NCI-H526 (cell line): ENCODE data around the gene MAGEC1.
"Not testable (repeated sequence)": the region's sequence is repeated elsewhere in the genome, so short reads cannot be mapped to it uniquely, and the experiment has no call there.

ENCODE experiments used
- DNase-seq, 2 experiments: peaks; one replicate each; lab custom pipeline; 2025; lab: John Stamatoyannopoulos, UW

Gene MAGEC1, protein sequence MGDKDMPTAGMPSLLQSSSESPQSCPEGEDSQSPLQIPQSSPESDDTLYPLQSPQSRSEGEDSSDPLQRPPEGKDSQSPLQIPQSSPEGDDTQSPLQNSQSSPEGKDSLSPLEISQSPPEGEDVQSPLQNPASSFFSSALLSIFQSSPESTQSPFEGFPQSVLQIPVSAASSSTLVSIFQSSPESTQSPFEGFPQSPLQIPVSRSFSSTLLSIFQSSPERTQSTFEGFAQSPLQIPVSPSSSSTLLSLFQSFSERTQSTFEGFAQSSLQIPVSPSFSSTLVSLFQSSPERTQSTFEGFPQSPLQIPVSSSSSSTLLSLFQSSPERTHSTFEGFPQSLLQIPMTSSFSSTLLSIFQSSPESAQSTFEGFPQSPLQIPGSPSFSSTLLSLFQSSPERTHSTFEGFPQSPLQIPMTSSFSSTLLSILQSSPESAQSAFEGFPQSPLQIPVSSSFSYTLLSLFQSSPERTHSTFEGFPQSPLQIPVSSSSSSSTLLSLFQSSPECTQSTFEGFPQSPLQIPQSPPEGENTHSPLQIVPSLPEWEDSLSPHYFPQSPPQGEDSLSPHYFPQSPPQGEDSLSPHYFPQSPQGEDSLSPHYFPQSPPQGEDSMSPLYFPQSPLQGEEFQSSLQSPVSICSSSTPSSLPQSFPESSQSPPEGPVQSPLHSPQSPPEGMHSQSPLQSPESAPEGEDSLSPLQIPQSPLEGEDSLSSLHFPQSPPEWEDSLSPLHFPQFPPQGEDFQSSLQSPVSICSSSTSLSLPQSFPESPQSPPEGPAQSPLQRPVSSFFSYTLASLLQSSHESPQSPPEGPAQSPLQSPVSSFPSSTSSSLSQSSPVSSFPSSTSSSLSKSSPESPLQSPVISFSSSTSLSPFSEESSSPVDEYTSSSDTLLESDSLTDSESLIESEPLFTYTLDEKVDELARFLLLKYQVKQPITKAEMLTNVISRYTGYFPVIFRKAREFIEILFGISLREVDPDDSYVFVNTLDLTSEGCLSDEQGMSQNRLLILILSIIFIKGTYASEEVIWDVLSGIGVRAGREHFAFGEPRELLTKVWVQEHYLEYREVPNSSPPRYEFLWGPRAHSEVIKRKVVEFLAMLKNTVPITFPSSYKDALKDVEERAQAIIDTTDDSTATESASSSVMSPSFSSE

DNA sequence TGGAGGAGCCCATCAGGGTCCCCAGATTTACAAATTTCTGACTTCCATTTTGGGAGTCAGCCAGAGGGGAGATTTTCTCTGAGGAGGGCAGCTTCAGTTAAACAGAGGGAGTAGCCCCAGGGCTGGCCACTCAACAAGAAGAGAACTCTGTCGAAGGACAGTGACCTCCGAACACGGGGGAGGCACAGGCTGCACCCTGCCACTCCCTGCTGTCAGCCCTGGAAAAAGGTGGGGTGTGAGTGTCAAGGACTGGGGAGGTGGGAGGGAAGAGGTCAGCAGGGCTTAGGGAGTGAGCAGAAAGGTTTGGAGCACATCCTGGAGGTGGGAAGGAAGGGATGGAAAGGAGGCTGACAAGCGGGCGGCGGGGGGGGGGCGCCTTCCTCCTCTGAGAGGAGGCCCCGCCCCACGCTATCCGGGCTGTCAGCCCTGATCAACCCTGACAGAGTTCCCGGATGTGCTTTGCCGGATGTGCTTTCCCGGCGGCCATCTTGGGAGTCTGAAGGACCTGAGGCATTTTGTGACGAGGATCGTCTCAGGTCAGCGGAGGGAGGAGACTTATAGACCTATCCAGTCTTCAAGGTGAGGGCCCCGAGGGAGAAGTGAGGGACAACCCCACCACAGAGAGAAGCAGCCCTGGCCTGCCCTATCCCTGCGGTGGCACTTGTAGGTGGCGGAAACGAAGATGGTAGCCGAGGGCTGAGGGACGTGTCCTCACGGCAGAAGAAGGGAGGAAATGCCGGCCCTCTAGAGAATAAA, at the start of gene MAGEC1:
MAGEC1 (plus strand) TSS at position 495 of the 756 bp plus-strand sequence. CDS start 1,179 bp downstream, outside the sequence.
- DNase-seq: no peak

DNA sequence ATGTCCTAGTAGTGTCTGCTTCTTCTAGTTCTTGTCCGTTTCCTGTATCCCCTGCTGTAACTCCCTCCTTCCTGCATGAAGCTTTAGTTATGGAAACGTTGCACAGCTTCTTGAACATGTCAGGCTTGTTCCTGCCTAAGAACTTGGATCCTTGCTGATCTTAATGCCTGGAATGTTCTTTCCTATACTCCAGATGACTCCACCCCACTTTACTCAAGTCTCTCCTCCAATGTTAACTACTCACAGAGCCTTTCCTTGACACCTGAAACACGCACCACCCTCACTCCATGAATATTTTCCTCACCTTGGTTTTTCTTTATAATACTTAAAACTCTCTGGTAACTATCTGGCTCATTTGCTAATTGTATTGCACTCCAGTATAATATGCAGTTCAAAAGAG, 46.2 kb upstream of the MAGEC1 start:
- DNase-seq: no peak

DNA sequence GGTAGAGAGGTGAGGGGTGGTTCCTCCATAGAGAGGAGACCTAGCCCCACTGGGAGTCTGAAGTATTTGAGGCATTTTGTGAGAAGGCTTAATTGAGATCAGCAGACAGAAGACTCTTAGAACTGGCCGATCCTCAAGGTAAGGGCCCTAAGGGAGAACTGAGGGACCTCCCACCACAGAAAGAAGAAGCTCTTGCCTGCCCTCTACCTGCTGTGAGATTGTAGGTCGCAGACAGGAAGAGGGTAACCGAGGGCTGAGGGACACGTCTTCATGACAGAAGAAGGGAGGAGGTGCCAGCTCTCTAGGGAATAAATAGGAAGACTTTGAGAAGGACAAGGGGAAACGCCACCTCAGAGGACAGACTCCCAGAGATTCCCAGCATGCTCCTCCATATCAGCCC, 24.1 kb upstream of the MAGEC1 start:
- no peak for DNase-seq

DNA sequence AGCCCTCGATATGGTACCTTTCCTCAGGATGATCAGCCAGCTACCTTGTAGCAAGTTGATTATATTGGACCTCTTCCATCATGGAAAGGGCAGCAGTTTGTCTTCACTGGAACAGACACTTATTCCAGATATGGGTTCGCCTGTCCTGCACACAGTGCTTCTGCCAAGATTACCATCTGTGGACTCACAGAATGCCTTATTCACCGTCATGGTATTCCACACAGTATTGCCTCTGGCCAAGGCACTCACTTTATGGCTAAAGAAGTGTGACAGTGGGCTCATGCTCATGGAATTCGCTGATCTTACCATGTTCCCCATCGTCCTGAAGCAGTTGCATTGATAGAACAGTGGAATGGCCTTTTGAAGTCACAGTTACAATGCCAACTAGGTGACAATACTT, 14.9 kb upstream of the MAGEC1 start:
- not testable (repeated sequence) for DNase-seq

DNA sequence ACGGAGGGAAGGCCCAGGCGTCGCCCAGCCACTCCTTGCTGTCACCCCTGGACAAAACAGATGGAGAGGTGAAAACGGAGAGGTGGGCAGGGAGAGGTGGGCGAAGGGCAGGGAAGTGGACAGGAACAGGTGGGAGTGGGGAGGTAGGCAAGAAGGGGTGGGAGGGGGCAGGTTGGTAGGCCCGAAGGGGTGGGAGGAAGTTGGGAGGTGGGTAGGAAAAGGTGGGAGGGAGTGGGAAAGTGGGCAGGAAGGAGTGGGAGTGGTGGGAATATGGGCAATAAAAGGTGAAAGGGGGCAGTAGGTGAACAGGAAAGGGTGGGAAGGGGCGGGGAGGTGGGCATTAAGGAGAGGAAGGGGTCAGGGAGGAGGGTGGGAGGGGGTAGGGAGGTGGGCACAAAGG, 9.0 kb upstream of the MAGEC1 start:
- DNase-seq: no peak

DNA sequence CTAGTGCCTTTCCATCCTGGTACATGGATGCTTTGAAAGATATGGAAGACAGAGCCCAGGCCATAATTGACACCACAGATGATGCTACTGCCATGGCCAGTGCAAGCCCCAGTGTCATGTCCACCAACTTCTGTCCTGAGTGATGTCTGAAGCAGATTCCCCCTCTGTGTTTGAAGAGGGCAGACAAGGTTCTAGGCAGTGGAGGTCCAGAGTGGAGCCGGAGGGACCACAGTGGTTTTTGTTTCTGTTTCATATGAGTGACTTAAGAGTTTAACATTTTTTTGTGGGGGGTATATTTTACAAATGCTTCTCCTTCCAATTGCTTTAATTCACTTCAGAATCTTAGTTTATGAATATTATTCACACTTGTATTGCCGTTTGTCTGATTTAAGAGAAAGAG, 6.0 kb upstream of the MAGEC1 start:
- no peak for DNase-seq

DNA sequence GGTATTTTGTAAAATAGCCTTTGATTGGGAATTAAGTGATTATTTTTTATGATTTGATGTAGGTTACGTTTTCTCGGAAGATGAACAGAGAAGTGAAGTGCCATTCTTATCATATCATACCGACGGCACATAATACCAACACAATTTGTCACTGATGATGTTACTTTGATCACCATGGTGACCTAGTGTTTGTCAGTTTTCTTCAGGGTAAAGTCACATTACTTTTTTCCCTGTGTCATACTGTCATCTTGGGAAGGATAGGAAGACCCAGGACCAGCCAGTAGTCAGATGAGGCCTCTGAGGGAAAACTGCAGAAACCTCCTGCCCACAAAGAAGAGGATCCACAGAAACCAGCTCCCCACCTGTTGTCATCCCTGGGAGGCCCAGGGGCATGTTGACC, 1.3 kb upstream of the MAGEC1 start:
- no peak for DNase-seq

DNA sequence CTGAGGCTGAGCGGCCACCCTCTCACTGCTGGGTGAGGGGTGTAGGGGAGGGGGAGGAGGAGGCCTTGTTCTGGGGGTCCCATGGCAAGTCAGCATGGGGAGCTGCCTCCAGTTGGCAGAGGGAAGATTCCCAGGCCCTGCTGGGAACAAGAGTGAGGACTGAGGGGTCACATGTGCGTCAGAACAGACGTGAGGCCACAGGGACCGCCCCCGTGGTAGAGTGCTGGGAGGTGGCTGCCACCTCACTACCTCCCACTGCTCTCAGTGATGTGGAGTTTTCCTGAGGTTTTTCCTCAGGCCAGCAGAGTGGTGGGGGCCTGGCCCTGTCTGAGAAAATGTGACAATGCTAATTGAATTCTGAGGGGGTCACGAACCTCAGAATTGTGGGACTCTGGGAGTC, 568 bp downstream of the MAGEC1 start:
- DNase-seq: no peak

DNA sequence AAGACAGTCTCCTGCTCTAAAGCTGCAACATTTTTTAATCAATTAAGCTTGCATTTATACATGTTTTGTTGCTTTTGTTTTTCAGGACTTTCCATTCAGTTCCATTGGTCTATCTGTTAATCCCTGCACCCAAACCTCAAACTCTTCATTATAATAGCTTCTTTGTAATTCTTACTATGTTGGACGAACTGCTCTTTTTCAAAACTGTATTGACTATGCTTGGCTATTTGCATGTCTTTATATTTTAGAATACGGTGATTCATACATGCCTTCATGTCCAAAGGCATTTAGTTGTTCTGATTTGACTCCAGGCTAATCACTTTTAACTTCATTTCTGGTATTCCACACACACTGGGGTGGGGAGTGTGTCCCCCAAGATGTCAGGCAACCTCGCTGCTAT, 14.1 kb downstream of the MAGEC1 start:
- no peak for DNase-seq

DNA sequence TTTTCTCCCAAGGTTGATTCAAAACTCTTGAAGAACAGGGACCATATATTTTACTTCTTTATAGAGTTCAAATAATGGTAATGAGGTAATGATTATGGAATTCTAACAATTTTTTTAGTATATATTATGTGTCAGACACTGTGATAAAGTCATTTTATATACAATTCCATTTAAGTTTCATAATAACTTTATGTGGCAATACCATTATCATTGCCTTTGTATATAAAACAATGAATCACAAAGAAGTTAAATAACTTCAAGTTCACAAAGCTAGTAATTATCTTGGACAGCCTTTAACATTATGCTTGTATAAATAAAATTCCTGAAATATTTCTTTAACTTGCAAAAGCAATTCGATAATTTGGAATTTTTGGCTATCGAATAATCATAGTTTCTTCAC, 20.6 kb downstream of the MAGEC1 start:
- no peak for DNase-seq

DNA sequence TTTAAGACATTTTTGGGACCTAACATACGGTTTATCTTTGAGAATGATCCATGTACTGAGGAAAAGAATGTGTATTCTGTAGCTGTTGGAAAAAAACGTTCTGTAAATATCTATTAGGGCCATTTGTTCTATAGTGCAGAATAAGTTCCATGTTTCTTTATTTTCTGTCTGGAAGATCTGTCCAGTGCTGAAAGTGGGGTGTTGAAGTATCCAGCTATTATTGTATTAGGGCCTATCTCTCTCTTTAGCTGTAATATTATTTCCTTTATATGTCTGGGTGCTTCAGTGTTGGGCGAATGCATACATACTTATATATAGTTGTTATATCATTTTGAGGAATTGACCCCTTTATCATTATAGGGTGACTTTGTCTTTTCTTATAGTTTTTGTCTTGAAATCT, 24.7 kb downstream of the MAGEC1 start:
- no peak for DNase-seq

DNA sequence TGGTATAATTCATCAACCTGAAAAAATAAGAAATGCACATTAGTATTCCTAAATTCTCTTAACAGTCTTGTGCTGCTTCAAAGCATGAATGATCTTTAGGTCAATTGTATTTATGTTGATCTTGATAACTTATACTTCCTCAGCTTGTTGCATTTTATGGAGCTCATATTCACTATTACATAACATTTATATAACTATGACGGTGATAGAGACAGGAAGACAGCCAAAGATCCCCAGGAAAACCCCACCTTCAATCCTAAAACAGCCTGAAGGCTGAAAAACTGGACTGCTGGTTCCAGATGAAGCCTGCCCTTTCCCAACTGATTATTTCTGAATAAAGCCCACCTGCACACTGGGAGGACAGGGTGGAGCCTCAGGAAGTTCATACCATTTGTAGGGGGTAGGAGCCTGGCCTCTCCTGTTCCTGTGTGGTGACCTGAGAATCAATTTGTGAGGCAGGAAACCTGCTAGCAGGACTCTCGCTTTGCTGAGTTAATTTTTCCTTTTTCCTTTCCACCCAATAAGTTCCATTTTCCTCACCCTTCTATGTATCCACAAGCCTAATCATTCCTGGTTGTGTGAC, 30.5 kb downstream of the MAGEC1 start:
- DNase-seq: no peak

DNA sequence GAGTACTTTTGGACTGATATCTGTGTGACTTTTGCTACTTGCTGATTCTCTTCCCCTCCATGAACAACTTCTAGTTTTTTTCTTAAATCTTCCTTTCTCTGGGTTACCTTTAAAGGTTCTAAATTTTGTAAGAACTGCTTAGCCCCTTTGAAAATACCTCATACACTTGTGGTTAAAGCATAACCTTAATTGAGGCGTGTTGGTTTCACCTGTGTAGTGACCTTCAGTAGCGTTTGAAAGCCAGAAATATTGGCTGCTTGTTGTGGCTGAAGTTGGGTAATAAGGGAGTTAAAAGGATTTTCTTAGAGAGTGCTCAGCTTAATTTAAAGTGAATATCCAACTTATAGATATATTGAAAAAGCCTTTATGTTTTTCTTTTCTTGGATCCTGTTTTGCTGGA, 32.0 kb downstream of the MAGEC1 start:
- DNase-seq: no peak

DNA sequence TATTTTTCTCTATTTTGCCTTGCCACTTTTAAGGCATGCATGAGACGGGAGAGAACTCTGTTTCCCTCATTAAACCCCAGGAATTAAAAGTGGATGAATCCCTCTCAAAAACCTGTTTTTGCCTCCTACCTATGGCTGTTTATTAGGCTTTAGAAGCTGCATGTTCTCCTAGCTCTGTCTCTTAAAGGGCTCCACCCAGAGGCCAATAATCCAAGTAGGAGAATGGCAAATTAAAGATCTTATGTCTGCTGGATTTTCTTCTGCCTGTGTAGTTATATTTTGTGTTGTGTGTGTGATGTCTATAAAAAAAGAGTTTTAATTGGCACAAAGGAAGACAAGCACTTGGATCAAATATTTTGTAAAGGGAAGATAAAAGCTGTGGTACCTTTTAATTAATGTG, 32.4 kb downstream of the MAGEC1 start:
- no peak for DNase-seq

DNA sequence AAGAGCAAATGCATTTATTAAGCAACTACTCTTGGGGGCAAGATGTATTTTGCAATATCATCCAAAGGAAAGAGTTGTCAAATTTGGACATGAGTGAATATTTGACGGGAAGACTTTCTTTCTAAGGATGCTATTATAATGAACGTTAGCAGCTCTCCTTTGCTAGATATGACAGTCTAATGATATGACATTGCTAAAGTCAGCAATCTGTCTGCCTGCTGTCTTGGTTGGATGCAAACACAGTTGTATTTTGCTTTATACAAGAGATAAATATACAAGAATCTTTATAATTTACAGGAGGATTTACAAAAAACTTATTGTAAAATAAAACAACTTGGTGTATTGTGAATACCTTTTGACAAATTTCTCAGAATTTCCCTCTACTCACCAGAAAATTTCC, 37.5 kb downstream of the MAGEC1 start:
- DNase-seq: no peak

DNA sequence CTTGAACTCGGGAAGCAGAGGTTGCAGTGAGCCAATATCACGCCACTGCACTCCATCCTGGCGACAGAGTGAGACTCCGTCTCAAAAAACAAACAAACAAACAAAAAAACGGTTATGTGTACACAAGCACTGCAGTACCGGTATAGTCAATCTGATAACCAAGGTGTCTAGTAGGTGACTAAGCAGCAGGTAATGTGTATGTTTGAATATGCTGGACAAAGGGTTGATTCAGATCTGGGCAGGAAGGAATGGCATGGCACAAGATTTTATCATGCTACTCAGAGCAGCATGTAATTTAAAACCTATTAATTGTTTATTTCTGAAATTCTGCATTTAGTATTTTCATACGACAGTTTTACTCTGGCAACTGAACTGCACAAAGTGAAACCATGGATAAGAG, 41.7 kb downstream of the MAGEC1 start:
- DNase-seq: no peak

DNA sequence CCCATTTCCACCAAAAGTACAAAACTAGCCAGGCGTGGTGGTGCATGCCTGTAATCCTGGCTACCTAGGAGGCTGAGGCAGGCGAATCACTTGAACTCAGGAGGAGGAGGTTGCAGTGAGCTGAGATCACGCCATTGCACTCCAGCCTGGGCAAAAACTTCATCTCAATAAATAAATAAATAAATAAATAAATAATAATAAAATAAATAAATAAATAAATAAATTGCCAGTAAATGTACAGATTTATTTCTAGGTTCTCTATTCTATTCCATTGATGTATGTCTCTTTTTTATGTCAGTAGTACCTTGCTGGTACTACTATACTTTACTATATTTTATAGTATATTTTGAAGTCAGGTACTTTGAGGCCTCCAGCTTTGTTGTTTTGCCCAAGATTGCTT, 43.7 kb downstream of the MAGEC1 start:
- DNase-seq: no peak

DNA sequence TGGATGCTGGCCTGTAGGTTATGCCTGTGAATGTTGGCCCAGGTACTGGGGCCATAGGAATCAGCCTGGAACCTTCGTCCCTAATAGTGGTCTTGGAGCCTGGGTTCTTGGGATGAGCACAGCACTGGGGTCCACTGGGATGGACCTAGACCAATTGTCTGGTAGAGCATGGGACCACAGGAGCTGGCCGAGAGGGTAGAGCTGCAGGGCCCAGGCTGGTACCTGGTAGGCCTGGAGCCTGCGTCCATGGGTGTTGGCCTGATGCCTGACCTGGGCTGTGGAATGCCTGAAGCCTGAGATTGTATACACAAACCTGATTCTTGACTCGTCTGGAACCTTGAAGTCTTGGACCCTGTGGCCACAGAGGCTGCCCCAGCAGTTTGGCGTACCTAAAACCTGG, 48.9 kb downstream of the MAGEC1 start:
- DNase-seq: no peak

DNA sequence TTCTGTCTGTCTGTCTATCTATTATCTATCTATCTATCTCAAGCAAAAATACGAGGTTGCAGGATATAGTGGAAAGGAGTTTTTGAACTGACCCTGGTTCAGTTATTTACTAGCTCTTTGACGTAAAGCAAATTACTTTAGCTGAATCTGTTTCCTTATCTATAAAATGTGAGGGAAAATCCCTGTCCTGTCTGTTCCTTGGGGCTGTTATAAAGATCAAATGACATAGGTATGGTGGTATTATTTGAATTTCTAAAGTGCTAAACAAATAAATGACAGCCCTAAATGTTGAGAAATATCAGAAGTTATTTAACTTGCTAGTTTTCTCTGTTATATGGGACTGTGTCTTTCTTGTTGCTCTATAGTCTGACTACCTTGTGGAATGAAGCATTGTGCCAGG, 55.0 kb downstream of the MAGEC1 start:
- no peak for DNase-seq
